ENCODE measurements around the gene COX11. TPM values are rescaled to one million over a fixed set of nuclear protein-coding genes. Genes with fewer than 3 reads are reported as not detected.

COX11 gene
- total and polyA plus RNA-seq, 2 experiments from 2014 or later: 38.9 to 46.8 TPM

DNA sequence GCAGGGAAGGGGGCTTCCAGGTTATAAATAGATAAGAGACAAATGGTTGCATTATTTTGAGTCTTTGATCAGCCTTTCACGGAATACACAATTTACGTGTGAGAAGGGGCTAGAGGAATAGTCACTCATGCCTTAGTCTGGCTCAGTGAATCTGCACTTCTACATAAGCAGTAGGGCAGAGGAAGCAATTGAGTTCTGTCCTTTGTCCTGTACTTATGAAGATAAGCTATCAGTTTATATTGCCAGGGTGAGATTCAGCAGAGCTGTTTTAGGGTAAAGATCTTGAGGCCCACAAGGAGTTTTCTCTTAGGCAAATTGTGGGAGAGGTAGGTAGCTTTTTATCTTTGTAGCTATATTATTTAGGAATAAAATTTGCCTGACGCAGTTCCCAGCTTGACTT lies 34.5 kb downstream of the COX11 start:
- H2AFZ ChIP-seq: no peak overlapping the region
- H3K79me2 ChIP-seq (ENCODE audit: insufficient read depth): no peaks in the 10 kb centered on the region
- no peak overlapping the region for H3K4me2 ChIP-seq (ENCODE audit: unreplicated experiment)
- H3K9me2 ChIP-seq (ENCODE audit: insufficient read depth): no peaks in the 10 kb centered on the region
- H3K9ac ChIP-seq: no peak overlapping the region
- TF ChIP-seq EZH2phosphoT487 (IDR thresholded peaks at IDR 0.05; ENCODE audit: insufficient read depth, low read depth) (no peak), EZH2 (IDR thresholded peaks at IDR 0.05; ENCODE audit: insufficient read depth, poor library complexity, severe bottlenecking) (no peak)
- H3K27ac ChIP-seq: no peak overlapping the region
- in situ Hi-C loops (cut with MboI): no loop called here
- 95% methylated on average over 3 of the region's 3 CpGs for WGBS, 2 experiments (ENCODE audit: low coverage in 1 of 2, low lambda C conversion rate in 2 of 2, missing lambda C conversion rate in 2 of 2)
- no peaks in the 10 kb centered on the region for H3K36me3 ChIP-seq (ENCODE audit: low read depth)
- no peaks in the 10 kb centered on the region for H3K9me3 ChIP-seq (ENCODE audit: low read depth)
- no peak for DNase-seq
- H3F3A ChIP-seq (ENCODE audit: insufficient read depth): no peaks in the 10 kb centered on the region
- no peaks in the 10 kb centered on the region for H4K20me1 ChIP-seq (ENCODE audit: insufficient read depth)
- H3K4me1 ChIP-seq (ENCODE audit: insufficient read depth): no peaks in the 10 kb centered on the region
- H3K27me3 ChIP-seq (replicated peaks; ENCODE audit: insufficient read depth): no peaks in the 10 kb centered on the region
- H3K4me3 ChIP-seq: no peak overlapping the region

DNA sequence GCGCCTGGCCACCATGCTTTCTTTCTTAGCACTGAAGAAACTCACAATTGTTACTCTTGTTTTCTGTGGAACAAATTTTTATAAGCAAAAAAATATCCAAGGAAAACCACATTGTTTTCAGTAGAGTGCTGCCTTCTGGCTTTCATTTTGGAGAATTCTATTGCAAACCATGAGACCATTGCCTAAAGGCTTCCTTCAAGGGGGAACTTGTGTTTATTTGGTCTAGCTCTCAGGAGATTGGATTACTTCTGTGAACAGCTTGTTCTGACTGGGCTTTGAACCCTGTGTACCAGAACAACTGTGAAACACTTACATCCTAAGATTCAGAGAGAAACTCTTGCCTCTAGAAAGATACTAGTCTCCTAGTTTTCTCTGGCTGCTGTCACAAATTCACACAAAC lies 35.7 kb downstream of the COX11 start:
- no peak overlapping the region for H3K27ac ChIP-seq
- H3K9me3 ChIP-seq (ENCODE audit: low read depth): no peaks in the 10 kb centered on the region
- in situ Hi-C loops (cut with MboI): no loop called here
- no peaks in the 10 kb centered on the region for H3K9me2 ChIP-seq (ENCODE audit: insufficient read depth)
- H3K4me1 ChIP-seq (ENCODE audit: insufficient read depth): no peaks in the 10 kb centered on the region
- H3F3A ChIP-seq (ENCODE audit: insufficient read depth): no peaks in the 10 kb centered on the region
- no peaks in the 10 kb centered on the region for H3K27me3 ChIP-seq (replicated peaks; ENCODE audit: insufficient read depth)
- H2AFZ ChIP-seq: no peak overlapping the region
- no peaks in the 10 kb centered on the region for H3K79me2 ChIP-seq (ENCODE audit: insufficient read depth)
- no peaks in the 10 kb centered on the region for H3K36me3 ChIP-seq (ENCODE audit: low read depth)
- no peaks in the 10 kb centered on the region for H4K20me1 ChIP-seq (ENCODE audit: insufficient read depth)
- no peak overlapping the region for H3K9ac ChIP-seq
- WGBS, 2 experiments (ENCODE audit: low coverage in 1 of 2, low lambda C conversion rate in 2 of 2, missing lambda C conversion rate in 2 of 2): 95 to 100% methylated on average over 1 of the region's 1 CpG
- no peak overlapping the region for H3K4me3 ChIP-seq
- DNase-seq: no peak
- H3K4me2 ChIP-seq (ENCODE audit: unreplicated experiment): no peak overlapping the region
- TF ChIP-seq EZH2phosphoT487 (IDR thresholded peaks at IDR 0.05; ENCODE audit: insufficient read depth, low read depth) (no peak), EZH2 (IDR thresholded peaks at IDR 0.05; ENCODE audit: insufficient read depth, poor library complexity, severe bottlenecking) (no peak)

DNA sequence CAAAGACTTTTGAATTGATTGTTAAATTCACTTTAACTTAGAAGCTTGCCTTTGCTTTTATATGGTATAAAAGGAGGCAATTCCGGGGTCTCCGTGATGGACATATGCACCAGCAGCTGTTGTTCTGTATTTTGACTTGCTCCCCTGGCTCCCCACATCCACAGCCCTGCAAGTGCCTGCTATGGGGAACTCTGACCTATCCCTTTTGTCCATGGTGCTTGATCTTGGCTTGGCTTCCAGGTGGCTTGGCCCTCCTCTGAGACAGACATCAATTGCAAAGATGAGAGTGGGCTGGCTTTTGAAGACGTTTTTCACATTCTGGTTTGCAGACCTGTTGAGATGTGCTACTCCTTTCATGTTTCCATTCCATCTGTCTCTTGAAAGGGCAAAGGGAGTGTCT lies 40.9 kb downstream of the COX11 start:
- TF ChIP-seq EZH2 (IDR thresholded peaks at IDR 0.05; ENCODE audit: insufficient read depth, poor library complexity, severe bottlenecking) (no peak), EZH2phosphoT487 (IDR thresholded peaks at IDR 0.05; ENCODE audit: insufficient read depth, low read depth) (no peak)
- H2AFZ ChIP-seq: no peak overlapping the region
- no peak overlapping the region for H3K4me3 ChIP-seq
- H4K20me1 ChIP-seq (ENCODE audit: insufficient read depth): no peaks in the 10 kb centered on the region
- no peaks in the 10 kb centered on the region for H3K9me3 ChIP-seq (ENCODE audit: low read depth)
- H3F3A ChIP-seq (ENCODE audit: insufficient read depth): no peaks in the 10 kb centered on the region
- no peak overlapping the region for H3K27ac ChIP-seq
- H3K36me3 ChIP-seq (ENCODE audit: low read depth): no peaks in the 10 kb centered on the region
- no peaks in the 10 kb centered on the region for H3K4me1 ChIP-seq (ENCODE audit: insufficient read depth)
- no peak overlapping the region for H3K9ac ChIP-seq
- H3K9me2 ChIP-seq (ENCODE audit: insufficient read depth): no peaks in the 10 kb centered on the region
- WGBS, 2 experiments (ENCODE audit: low coverage in 1 of 2, low lambda C conversion rate in 2 of 2, missing lambda C conversion rate in 2 of 2): 65 to 69% methylated on average over 3 of the region's 3 CpGs
- H3K4me2 ChIP-seq (ENCODE audit: unreplicated experiment): no peak overlapping the region
- in situ Hi-C loops (cut with MboI): no loop called here
- H3K27me3 ChIP-seq (replicated peaks; ENCODE audit: insufficient read depth): no peaks in the 10 kb centered on the region
- no peak for DNase-seq
- no peaks in the 10 kb centered on the region for H3K79me2 ChIP-seq (ENCODE audit: insufficient read depth)

DNA sequence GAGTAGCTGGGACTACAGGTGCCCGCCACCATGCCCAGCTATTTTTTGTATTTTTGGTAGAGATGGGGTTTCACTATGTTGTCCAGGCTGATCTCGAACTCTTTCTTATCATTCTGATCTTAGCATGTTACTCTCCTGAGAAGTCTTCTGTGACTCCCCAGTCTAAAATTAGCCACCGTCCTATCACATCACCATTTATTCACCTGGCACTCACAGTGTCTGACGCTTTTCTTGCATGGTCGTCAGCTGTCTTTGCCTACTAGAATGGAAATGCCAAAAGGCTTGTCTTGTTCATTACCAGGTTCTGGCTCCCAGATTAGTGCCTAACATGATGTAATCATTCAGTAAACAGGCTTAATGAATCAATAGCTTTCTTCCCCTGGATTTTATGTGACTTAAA lies 44.0 kb downstream of the COX11 start:
- Histone ChIP-seq H3K4me3 (no peak overlapping the region), H3K36me3 (ENCODE audit: low read depth) (no peaks in the 10 kb centered on the region), H3K27ac (no peak overlapping the region), H3K4me1 (ENCODE audit: insufficient read depth) (no peaks in the 10 kb centered on the region), H4K20me1 (ENCODE audit: insufficient read depth) (no peaks in the 10 kb centered on the region), H2AFZ (no peak overlapping the region), H3K79me2 (ENCODE audit: insufficient read depth) (no peaks in the 10 kb centered on the region), H3F3A (ENCODE audit: insufficient read depth) (no peaks in the 10 kb centered on the region), H3K27me3 (replicated peaks; ENCODE audit: insufficient read depth) (no peaks in the 10 kb centered on the region), H3K9me2 (ENCODE audit: insufficient read depth) (no peaks in the 10 kb centered on the region), H3K9ac (no peak overlapping the region), H3K4me2 (ENCODE audit: unreplicated experiment) (no peak overlapping the region), H3K9me3 (ENCODE audit: low read depth) (no peaks in the 10 kb centered on the region)
- TF ChIP-seq EZH2phosphoT487 (IDR thresholded peaks at IDR 0.05; ENCODE audit: insufficient read depth, low read depth) (no peak), EZH2 (IDR thresholded peaks at IDR 0.05; ENCODE audit: insufficient read depth, poor library complexity, severe bottlenecking) (no peak)
- 85 to 91% methylated on average over 5 of the region's 5 CpGs for WGBS, 2 experiments (ENCODE audit: low coverage in 1 of 2, low lambda C conversion rate in 2 of 2, missing lambda C conversion rate in 2 of 2)
- no peak for DNase-seq
- in situ Hi-C loops (cut with MboI): no loop called here

DNA sequence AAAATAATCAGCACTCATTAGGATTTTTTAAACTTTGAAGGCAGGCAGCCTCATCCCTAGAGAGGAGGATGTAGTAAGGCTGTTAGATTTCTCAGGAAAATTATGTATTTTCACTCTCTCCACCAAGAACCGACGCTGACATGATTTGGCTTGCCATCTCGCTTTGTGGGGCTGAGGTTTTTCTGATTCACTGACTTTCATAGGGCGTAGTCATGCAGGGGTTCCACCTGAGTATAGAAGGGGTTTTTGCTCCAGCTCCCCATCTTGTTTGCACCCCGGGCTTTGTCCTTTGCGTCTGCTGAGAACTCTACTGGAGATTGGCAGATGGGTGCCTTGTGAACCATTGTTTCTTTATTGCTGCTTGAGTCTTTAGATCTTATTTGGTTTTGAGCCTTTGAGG lies 47.6 kb downstream of the COX11 start:
- no peaks in the 10 kb centered on the region for H3K9me2 ChIP-seq (ENCODE audit: insufficient read depth)
- 78 to 84% methylated on average over 6 of the region's 6 CpGs for WGBS, 2 experiments (ENCODE audit: low coverage in 1 of 2, low lambda C conversion rate in 2 of 2, missing lambda C conversion rate in 2 of 2)
- H3K4me1 ChIP-seq (ENCODE audit: insufficient read depth): no peaks in the 10 kb centered on the region
- no peaks in the 10 kb centered on the region for H3F3A ChIP-seq (ENCODE audit: insufficient read depth)
- no peaks in the 10 kb centered on the region for H3K79me2 ChIP-seq (ENCODE audit: insufficient read depth)
- no peak for DNase-seq
- no peaks in the 10 kb centered on the region for H3K27me3 ChIP-seq (replicated peaks; ENCODE audit: insufficient read depth)
- H2AFZ ChIP-seq: no peak overlapping the region
- peaks cover 7% of the 10 kb centered on the region; the same call in 1 of the 2 replicates for H3K36me3 ChIP-seq (ENCODE audit: low read depth)
- in situ Hi-C loops (cut with MboI): no loop called here
- no peak overlapping the region for H3K27ac ChIP-seq
- no peaks in the 10 kb centered on the region for H4K20me1 ChIP-seq (ENCODE audit: insufficient read depth)
- TF ChIP-seq EZH2phosphoT487 (IDR thresholded peaks at IDR 0.05; ENCODE audit: insufficient read depth, low read depth) (no peak), EZH2 (IDR thresholded peaks at IDR 0.05; ENCODE audit: insufficient read depth, poor library complexity, severe bottlenecking) (no peak)
- H3K4me3 ChIP-seq: no peak overlapping the region
- H3K4me2 ChIP-seq (ENCODE audit: unreplicated experiment): no peak overlapping the region
- H3K9ac ChIP-seq: no peak overlapping the region
- peaks cover 3% of the 10 kb centered on the region for H3K9me3 ChIP-seq (ENCODE audit: low read depth)
